Mesothelial cell of epicardium (in vitro differentiated cells): ENCODE measurements around the gene MCF2L. TPM values are rescaled to one million over a fixed set of nuclear protein-coding genes. Genes with fewer than 3 reads are reported as not detected.

ENCODE experiments used
- DNase-seq, 2 experiments: peaks; one replicate each; pipeline ENCODE4 v3.0.0; 2021; ENCODE audit warnings: low spot score in 2 of 2; ENCODE audit not compliant: unreplicated experiment in 2 of 2
- H3K27ac Mint-ChIP-seq: 2 replicates; pipeline ENCODE4 v1.8.0; 2021; ENCODE audit warnings: mixed read lengths
- H3K27me3 Mint-ChIP-seq: 2 replicates; pipeline ENCODE4 v1.8.0; 2021; ENCODE audit warnings: low read depth, mixed read lengths
- H3K36me3 Mint-ChIP-seq: 2 replicates; pipeline ENCODE4 v1.8.0; 2021; ENCODE audit warnings: mixed read lengths
- H3K4me1 Mint-ChIP-seq: 2 replicates; pipeline ENCODE4 v1.8.0; 2021; ENCODE audit warnings: mixed read lengths
- H3K4me3 Mint-ChIP-seq: 2 replicates; pipeline ENCODE4 v1.8.0; 2021; ENCODE audit warnings: mild to moderate bottlenecking, moderate library complexity, mixed read lengths
- H3K9me3 Mint-ChIP-seq: 2 replicates; pipeline ENCODE4 v1.8.0; 2021; ENCODE audit warnings: mixed read lengths
- CTCF ChIP-seq: fragments of 200-600 bp; sonication (generic); IDR thresholded peaks from one replicate; pipeline ENCODE4 v1.5.0; 2021; ENCODE audit warnings: antibody characterized with exemption; ENCODE audit not compliant: unreplicated experiment
- total RNA-seq: library from RNA; stranded (reverse); gene quantifications from 3 replicates; pipeline ENCODE4 v1.2.1, GENCODE V29; 2021

MCF2L gene
- total RNA-seq, 1 donor from 2014 or later, result 36.6 TPM

- Mint-ChIP-seq H3K4me3 (no peak overlapping the region), H3K9me3 (no peaks in the 10 kb centered on the region), H3K36me3 (no peaks in the 10 kb centered on the region), H3K27ac (no peak overlapping the region), H3K4me1 (peaks cover 7% of the 10 kb centered on the region), H3K27me3 (peaks cover 48% of the 10 kb centered on the region)
- no peak for TF ChIP-seq CTCF
- DNase-seq, result no peak
Observed at GRCh38 chr13:113117911-113118260, 148.9 kb downstream of the MCF2L start.

DNA sequence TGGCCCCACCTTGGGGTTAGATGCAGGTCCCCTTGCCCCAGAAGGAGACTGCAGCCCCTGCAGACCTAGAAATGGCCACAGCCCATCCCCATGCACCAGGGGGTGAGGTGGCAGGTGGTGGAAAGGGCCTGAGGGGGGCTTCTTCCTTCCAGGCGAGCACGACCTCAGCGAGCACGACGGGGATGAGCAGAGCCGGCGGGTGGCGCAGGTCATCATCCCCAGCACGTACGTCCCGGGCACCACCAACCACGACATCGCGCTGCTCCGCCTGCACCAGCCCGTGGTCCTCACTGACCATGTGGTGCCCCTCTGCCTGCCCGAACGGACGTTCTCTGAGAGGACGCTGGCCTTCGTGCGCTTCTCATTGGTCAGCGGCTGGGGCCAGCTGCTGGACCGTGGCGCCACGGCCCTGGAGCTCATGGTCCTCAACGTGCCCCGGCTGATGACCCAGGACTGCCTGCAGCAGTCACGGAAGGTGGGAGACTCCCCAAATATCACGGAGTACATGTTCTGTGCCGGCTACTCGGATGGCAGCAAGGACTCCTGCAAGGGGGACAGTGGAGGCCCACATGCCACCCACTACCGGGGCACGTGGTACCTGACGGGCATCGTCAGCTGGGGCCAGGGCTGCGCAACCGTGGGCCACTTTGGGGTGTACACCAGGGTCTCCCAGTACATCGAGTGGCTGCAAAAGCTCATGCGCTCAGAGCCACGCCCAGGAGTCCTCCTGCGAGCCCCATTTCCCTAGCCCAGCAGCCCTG, 149.4 kb downstream of the MCF2L start:
- Mint-ChIP-seq H3K4me3 (no peak overlapping the region), H3K4me1 (peaks cover 9% of the 10 kb centered on the region), H3K27ac (no peak overlapping the region), H3K27me3 (peaks cover 48% of the 10 kb centered on the region), H3K9me3 (no peaks in the 10 kb centered on the region), H3K36me3 (no peaks in the 10 kb centered on the region)
- no peak for DNase-seq
- TF ChIP-seq CTCF, result no peak

GRCh38 chr13:113119166-113119821, 150.3 kb downstream of the MCF2L start:
- H3K27me3 Mint-ChIP-seq, result peaks cover 45% of the 10 kb centered on the region
- TF ChIP-seq CTCF, result no peak
- H3K4me1 Mint-ChIP-seq, result peaks cover 9% of the 10 kb centered on the region
- no peak overlapping the region for H3K27ac Mint-ChIP-seq
- DNase-seq, result no peak
- no peak overlapping the region for H3K4me3 Mint-ChIP-seq
- H3K9me3 Mint-ChIP-seq, result no peaks in the 10 kb centered on the region
- H3K36me3 Mint-ChIP-seq, result no peaks in the 10 kb centered on the region

DNA sequence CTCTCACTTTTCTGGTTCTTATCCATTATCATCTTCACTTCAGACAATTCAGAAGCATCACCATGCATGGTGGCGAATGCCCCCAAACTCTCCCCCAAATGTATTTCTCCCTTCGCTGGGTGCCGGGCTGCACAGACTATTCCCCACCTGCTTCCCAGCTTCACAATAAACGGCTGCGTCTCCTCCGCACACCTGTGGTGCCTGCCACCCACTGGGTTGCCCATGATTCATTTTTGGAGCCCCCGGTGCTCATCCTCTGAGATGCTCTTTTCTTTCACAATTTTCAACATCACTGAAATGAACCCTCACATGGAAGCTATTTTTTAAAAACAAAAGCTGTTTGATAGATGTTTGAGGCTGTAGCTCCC, 150.8 kb downstream of the MCF2L start:
- Mint-ChIP-seq H3K36me3 (no peaks in the 10 kb centered on the region), H3K4me3 (no peak overlapping the region), H3K27ac (no peak overlapping the region)

More for the DNA sequence above, 150.8 kb downstream of the MCF2L start:
- TF ChIP-seq CTCF, result no peak
- no peak for DNase-seq
- H3K9me3 Mint-ChIP-seq, result no peaks in the 10 kb centered on the region
- peaks cover 9% of the 10 kb centered on the region for H3K4me1 Mint-ChIP-seq
- peaks cover 41% of the 10 kb centered on the region for H3K27me3 Mint-ChIP-seq
